Smooth muscle cell (in vitro differentiated cells): ENCODE results near the gene PRRT2. TPM values are rescaled to one million over a fixed set of nuclear protein-coding genes. Genes with fewer than 3 reads are reported as not detected.
"Not testable (repeated sequence)": the region's sequence is repeated elsewhere in the genome, so short reads cannot be mapped to it uniquely, and the experiment has no call there.

Source experiments
- DNase-seq: peaks from one replicate; lab custom pipeline; 2025; ENCODE audit not compliant: unreplicated experiment; lab: John Stamatoyannopoulos, UW
- H2AFZ ChIP-seq: fragments of 200-600 bp; sonication (generic); 2 replicates; pipeline ENCODE4 v1.6.0; 2016; ENCODE audit warnings: antibody characterized with exemption, low read depth, mild to moderate bottlenecking
- H3F3A ChIP-seq: fragments of 200-600 bp; sonication (generic); 2 replicates; pipeline ENCODE4 v1.6.0; 2017; ENCODE audit warnings: antibody characterized with exemption, low read depth
- H3K27ac ChIP-seq: fragments of 200-600 bp; sonication (generic); 2 replicates; pipeline ENCODE4 v1.5.1; 2016; ENCODE audit warnings: low read depth, mild to moderate bottlenecking
- H3K27me3 ChIP-seq: fragments of 200-600 bp; sonication (generic); 2 replicates; pipeline ENCODE4 v1.6.1; 2016; ENCODE audit warnings: low read depth, mild to moderate bottlenecking
- H3K36me3 ChIP-seq: fragments of 200-600 bp; sonication (generic); 2 replicates; pipeline ENCODE4 v1.5.1; 2016; ENCODE audit warnings: low read depth
- H3K4me1 ChIP-seq: fragments of 200-600 bp; sonication (generic); 2 replicates; pipeline ENCODE4 v1.5.1; 2016; ENCODE audit warnings: low read depth
- H3K4me2 ChIP-seq: fragments of 200-600 bp; sonication (generic); 2 replicates; pipeline ENCODE4 v1.6.0; 2016; ENCODE audit warnings: mild to moderate bottlenecking
- H3K4me3 ChIP-seq: fragments of 200-600 bp; sonication (generic); 2 replicates; pipeline ENCODE4 v1.5.1; 2016; ENCODE audit warnings: mild to moderate bottlenecking
- H3K79me2 ChIP-seq: fragments of 200-600 bp; sonication (generic); 2 replicates; pipeline ENCODE4 v1.6.0; 2016; ENCODE audit warnings: low read depth, mild to moderate bottlenecking
- H3K9ac ChIP-seq: fragments of 200-600 bp; sonication (generic); 2 replicates; pipeline ENCODE4 v1.6.0; 2016; ENCODE audit warnings: low read depth
- H3K9me3 ChIP-seq: fragments of 200-600 bp; sonication (generic); replicated peaks from 2 replicates; pipeline ENCODE4 v1.5.1; 2016; ENCODE audit warnings: low read depth
- H4K20me1 ChIP-seq: fragments of 200-600 bp; sonication (generic); 2 replicates; pipeline ENCODE4 v1.6.0; 2016; ENCODE audit warnings: low read depth
- CTCF ChIP-seq: fragments of 200-600 bp; sonication (generic); IDR thresholded peaks from 2 replicates; pipeline ENCODE4 v1.5.1; 2017; ENCODE audit warnings: borderline replicate concordance, mild to moderate bottlenecking, antibody characterized with exemption; ENCODE audit not compliant: insufficient read depth, poor library complexity, severe bottlenecking
- WGBS: methylation state at CpG from one replicate; pipeline ENCODE4 v1.1.7; 2016; ENCODE audit warnings: low lambda C conversion rate; 5-methylcytosine and 5-hydroxymethylcytosine counted together
- polyA plus RNA-seq: library from polyadenylated mRNA; unstranded; fragments of >200 nt; fragmentation: Nextera tagmentation; extraction: Ambion mirVana; gene quantifications from 2 replicates; pipeline ENCODE4 v1.2.1, GENCODE V29; 2016
- total RNA-seq: library from RNA; depleted of rRNA; stranded (reverse); fragments of >200 nt; gene quantifications from 2 replicates; pipeline ENCODE4 v1.2.3, GENCODE V29; 2014

Gene PRRT2
- total and polyA plus RNA-seq, 2 experiments from 2014 or later = 12.2 TPM

- Histone ChIP-seq H3K27me3 (no peaks in the 10 kb centered on the region), H3K9ac (no peak overlapping the region), H3K79me2 (no peaks in the 10 kb centered on the region), H3K4me2 (no peak overlapping the region), H3K9me3 (no peaks in the 10 kb centered on the region), H2AFZ (no peak overlapping the region), H3F3A (no peaks in the 10 kb centered on the region), H3K36me3 (no peaks in the 10 kb centered on the region), H4K20me1 (no peaks in the 10 kb centered on the region), H3K4me1 (no peaks in the 10 kb centered on the region), H3K27ac (no peak overlapping the region), H3K4me3 (no peak overlapping the region)
- WGBS = 39% methylated on average over 10 of the region's 10 CpGs
- no peak for TF ChIP-seq CTCF
- DNase-seq = no peak
Measured at GRCh38 chr16:29779474-29779873, 32.5 kb upstream of the PRRT2 start.

GRCh38 chr16:29783094-29783953 lies 28.7 kb upstream of the PRRT2 start:
- H3K36me3 ChIP-seq, H3K79me2 ChIP-seq, H3K27me3 ChIP-seq, H3K4me3 ChIP-seq, H3F3A ChIP-seq, H3K4me2 ChIP-seq, H4K20me1 ChIP-seq, H3K9ac ChIP-seq, H3K4me1 ChIP-seq, H3K9me3 ChIP-seq, H2AFZ ChIP-seq, DNase-seq: not testable (repeated sequence)
- WGBS = 78% methylated on average over 13 of the region's 13 CpGs
- peak overlapping the region; percentile 11 for H3K27ac ChIP-seq

- no peak overlapping the region for H3K9ac ChIP-seq
- H3K9me3 ChIP-seq = no peaks in the 10 kb centered on the region
- TF ChIP-seq CTCF = no peak
- no peak overlapping the region for H3K4me3 ChIP-seq
- H3F3A ChIP-seq = no peaks in the 10 kb centered on the region
- no peak for DNase-seq
- 100% methylated on average over 2 of the region's 2 CpGs for WGBS
- H4K20me1 ChIP-seq = no peaks in the 10 kb centered on the region
- no peaks in the 10 kb centered on the region for H3K27me3 ChIP-seq
- peak overlapping the region; percentile 11 for H3K27ac ChIP-seq
- H3K79me2 ChIP-seq = no peaks in the 10 kb centered on the region
- no peak overlapping the region for H3K4me2 ChIP-seq
- H2AFZ ChIP-seq = no peak overlapping the region
- H3K4me1 ChIP-seq = no peaks in the 10 kb centered on the region
- H3K36me3 ChIP-seq = no peaks in the 10 kb centered on the region
Measured at GRCh38 chr16:29784157-29784556, 27.8 kb upstream of the PRRT2 start.

- WGBS = 9% methylated on average over 38 of the region's 38 CpGs
Measured at GRCh38 chr16:29784901-29785500, 27.0 kb upstream of the PRRT2 start.

GRCh38 chr16:29787155-29787554 lies 24.8 kb upstream of the PRRT2 start:
- not testable (repeated sequence) for H3K4me3 ChIP-seq, H3K4me2 ChIP-seq, H3K36me3 ChIP-seq, H2AFZ ChIP-seq, H3K27ac ChIP-seq, H3F3A ChIP-seq, H3K27me3 ChIP-seq, DNase-seq, H4K20me1 ChIP-seq, H3K9me3 ChIP-seq, H3K9ac ChIP-seq
- peaks cover 13% of the 10 kb centered on the region for H3K79me2 ChIP-seq
- 93% methylated on average over 4 of the region's 4 CpGs for WGBS
- H3K4me1 ChIP-seq = peaks cover 13% of the 10 kb centered on the region

More at GRCh38 chr16:29784901-29785500, 27.0 kb upstream of the PRRT2 start:
- Histone ChIP-seq H3K4me2 (peak overlapping the region; percentile 83), H4K20me1 (no peaks in the 10 kb centered on the region), H3K36me3 (no peaks in the 10 kb centered on the region), H3F3A (no peaks in the 10 kb centered on the region), H2AFZ (peak overlapping the region; percentile 86), H3K27me3 (no peaks in the 10 kb centered on the region), H3K4me3 (peak overlapping the region; percentile 34), H3K27ac (no peak overlapping the region), H3K79me2 (no peaks in the 10 kb centered on the region), H3K9ac (no peak overlapping the region), H3K9me3 (no peaks in the 10 kb centered on the region), H3K4me1 (peaks cover 5% of the 10 kb centered on the region)
- peak; percentile 51 for DNase-seq
- peak; percentile 65 for TF ChIP-seq CTCF
